Measurements from ENCODE around the gene CEACAM7. TPM values are rescaled to one million over a fixed set of nuclear protein-coding genes. Genes with fewer than 3 reads are reported as not detected.

CEACAM7 gene
- total RNA-seq, 1 experiment from 2014 or later: 0.15 TPM

DNA sequence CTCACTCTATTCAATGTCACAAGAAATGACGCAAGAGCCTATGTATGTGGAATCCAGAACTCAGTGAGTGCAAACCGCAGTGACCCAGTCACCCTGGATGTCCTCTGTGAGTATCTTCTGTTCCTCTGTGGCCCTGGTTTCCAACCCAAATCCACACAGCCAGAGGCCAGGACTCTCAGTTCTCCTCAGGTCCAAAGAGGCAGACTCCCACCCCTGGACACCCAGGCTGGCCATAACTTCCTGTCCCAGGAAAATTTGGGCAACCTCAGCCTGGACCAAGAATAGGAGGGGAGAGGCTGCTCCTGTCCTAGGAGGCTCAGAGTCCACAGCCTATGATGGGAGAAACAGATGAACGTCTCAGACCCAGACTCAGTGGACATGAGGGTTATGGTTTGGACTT lies 32.0 kb upstream of the CEACAM7 start:
- Mint-ChIP-seq H3K36me3 (no peaks in the 10 kb centered on the region), H3K9me3 (no peaks in the 10 kb centered on the region), H3K27me3 (ENCODE audit: low read depth) (peaks cover 21% of the 10 kb centered on the region), H3K4me3 (no peak overlapping the region), H3K4me1 (no peaks in the 10 kb centered on the region), H3K27ac (no peak overlapping the region)
- TF ChIP-seq, protein P1, sequence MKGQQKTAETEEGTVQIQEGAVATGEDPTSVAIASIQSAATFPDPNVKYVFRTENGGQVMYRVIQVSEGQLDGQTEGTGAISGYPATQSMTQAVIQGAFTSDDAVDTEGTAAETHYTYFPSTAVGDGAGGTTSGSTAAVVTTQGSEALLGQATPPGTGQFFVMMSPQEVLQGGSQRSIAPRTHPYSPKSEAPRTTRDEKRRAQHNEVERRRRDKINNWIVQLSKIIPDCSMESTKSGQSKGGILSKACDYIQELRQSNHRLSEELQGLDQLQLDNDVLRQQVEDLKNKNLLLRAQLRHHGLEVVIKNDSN (CRISPR knock-in tag; IDR thresholded peaks at IDR 0.05): no peak
- TF ChIP-seq FOXJ3 (CRISPR knock-in tag; IDR thresholded peaks at IDR 0.05; ENCODE audit: borderline replicate concordance) (no peak), ESRRA (CRISPR knock-in tag; IDR thresholded peaks at IDR 0.05; ENCODE audit: borderline replicate concordance) (no peak), ZNF232 (CRISPR knock-in tag; IDR thresholded peaks at IDR 0.05) (no peak), NFATC4 (CRISPR knock-in tag; IDR thresholded peaks at IDR 0.05) (no peak), NFE2L1 (CRISPR knock-in tag; IDR thresholded peaks at IDR 0.05) (no peak), MAX (CRISPR knock-in tag; IDR thresholded peaks at IDR 0.05) (no peak), TP53 (CRISPR knock-in tag; IDR thresholded peaks at IDR 0.05) (no peak), ZNF281 (CRISPR knock-in tag; IDR thresholded peaks at IDR 0.05) (no peak), NR1H2 (CRISPR knock-in tag; IDR thresholded peaks at IDR 0.05) (no peak)
- TF ChIP-seq, protein P2, sequence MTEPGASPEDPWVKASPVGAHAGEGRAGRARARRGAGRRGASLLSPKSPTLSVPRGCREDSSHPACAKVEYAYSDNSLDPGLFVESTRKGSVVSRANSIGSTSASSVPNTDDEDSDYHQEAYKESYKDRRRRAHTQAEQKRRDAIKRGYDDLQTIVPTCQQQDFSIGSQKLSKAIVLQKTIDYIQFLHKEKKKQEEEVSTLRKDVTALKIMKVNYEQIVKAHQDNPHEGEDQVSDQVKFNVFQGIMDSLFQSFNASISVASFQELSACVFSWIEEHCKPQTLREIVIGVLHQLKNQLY (CRISPR knock-in tag; IDR thresholded peaks at IDR 0.05): no peak
- TF ChIP-seq, protein P3, sequence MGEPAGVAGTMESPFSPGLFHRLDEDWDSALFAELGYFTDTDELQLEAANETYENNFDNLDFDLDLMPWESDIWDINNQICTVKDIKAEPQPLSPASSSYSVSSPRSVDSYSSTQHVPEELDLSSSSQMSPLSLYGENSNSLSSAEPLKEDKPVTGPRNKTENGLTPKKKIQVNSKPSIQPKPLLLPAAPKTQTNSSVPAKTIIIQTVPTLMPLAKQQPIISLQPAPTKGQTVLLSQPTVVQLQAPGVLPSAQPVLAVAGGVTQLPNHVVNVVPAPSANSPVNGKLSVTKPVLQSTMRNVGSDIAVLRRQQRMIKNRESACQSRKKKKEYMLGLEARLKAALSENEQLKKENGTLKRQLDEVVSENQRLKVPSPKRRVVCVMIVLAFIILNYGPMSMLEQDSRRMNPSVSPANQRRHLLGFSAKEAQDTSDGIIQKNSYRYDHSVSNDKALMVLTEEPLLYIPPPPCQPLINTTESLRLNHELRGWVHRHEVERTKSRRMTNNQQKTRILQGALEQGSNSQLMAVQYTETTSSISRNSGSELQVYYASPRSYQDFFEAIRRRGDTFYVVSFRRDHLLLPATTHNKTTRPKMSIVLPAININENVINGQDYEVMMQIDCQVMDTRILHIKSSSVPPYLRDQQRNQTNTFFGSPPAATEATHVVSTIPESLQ (CRISPR knock-in tag; IDR thresholded peaks at IDR 0.05): no peak
- TF ChIP-seq, protein P4, sequence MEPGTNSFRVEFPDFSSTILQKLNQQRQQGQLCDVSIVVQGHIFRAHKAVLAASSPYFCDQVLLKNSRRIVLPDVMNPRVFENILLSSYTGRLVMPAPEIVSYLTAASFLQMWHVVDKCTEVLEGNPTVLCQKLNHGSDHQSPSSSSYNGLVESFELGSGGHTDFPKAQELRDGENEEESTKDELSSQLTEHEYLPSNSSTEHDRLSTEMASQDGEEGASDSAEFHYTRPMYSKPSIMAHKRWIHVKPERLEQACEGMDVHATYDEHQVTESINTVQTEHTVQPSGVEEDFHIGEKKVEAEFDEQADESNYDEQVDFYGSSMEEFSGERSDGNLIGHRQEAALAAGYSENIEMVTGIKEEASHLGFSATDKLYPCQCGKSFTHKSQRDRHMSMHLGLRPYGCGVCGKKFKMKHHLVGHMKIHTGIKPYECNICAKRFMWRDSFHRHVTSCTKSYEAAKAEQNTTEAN (CRISPR knock-in tag; IDR thresholded peaks at IDR 0.05): no peak
- CTCF ChIA-PET: interaction anchor here (0.7 to 8.7 kb wide), 2 partner anchors 13 to 419 kb away, joined by 3 to 73 read pairs; no protein-coding TSS in a partner anchor
- ATAC-seq (no peak), DNase-seq (ENCODE audit: low spot score) (no peak)
- POLR2A ChIA-PET: no interaction called here

DNA sequence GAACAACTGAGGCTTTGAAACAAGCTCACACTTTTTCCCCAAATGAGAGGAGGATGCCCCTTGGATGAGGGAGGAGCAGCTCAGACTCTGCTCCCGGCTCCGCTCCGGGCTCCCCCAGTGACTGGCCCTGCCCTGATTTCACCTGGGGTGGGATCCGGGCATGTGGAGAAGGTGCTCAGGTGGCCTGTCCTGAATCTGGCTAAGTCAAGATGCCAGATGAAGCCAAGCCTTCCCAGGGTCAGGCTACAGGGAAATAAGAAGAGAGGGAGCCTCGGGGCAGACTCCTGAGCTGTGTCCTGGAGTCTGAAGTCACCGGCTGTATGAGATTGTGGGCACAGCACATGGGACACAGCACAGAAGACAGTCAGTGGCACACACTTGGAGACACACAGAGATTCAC lies 30.7 kb upstream of the CEACAM7 start:
- no peak overlapping the region for H3K4me3 Mint-ChIP-seq
- TF ChIP-seq IRF2 (CRISPR knock-in tag; IDR thresholded peaks at IDR 0.05; ENCODE audit: borderline replicate concordance, low read depth): no peak
- TF ChIP-seq, protein P5, sequence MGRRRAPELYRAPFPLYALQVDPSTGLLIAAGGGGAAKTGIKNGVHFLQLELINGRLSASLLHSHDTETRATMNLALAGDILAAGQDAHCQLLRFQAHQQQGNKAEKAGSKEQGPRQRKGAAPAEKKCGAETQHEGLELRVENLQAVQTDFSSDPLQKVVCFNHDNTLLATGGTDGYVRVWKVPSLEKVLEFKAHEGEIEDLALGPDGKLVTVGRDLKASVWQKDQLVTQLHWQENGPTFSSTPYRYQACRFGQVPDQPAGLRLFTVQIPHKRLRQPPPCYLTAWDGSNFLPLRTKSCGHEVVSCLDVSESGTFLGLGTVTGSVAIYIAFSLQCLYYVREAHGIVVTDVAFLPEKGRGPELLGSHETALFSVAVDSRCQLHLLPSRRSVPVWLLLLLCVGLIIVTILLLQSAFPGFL (CRISPR knock-in tag; IDR thresholded peaks at IDR 0.05; ENCODE audit: borderline replicate concordance): no peak
- TF ChIP-seq ZNF532 (CRISPR knock-in tag; IDR thresholded peaks at IDR 0.05; ENCODE audit: borderline replicate concordance): no peak
- no peak for TF ChIP-seq ETV6 (CRISPR knock-in tag; IDR thresholded peaks at IDR 0.05)
- H3K27ac Mint-ChIP-seq: no peak overlapping the region
- no peaks in the 10 kb centered on the region for H3K36me3 Mint-ChIP-seq
- no peaks in the 10 kb centered on the region for H3K4me1 Mint-ChIP-seq
- no peak for DNase-seq (ENCODE audit: low spot score)
- H3K27me3 Mint-ChIP-seq (ENCODE audit: low read depth): peaks cover 24% of the 10 kb centered on the region
- ChIA-PET CTCF (interaction anchor here (0.6 to 8.7 kb wide), 4 partner anchors 12 to 1843 kb away, joined by 3 to 73 read pairs (median 4); no protein-coding TSS in a partner anchor), POLR2A (no interaction called here)
- ATAC-seq: no peak
- H3K9me3 Mint-ChIP-seq: no peaks in the 10 kb centered on the region
